HepG2 (cell line): Measurements from ENCODE around the gene PPFIA3. TPM values are rescaled to one million over a fixed set of nuclear protein-coding genes. Genes with fewer than 3 reads are reported as not detected.

ENCODE experiments used
- CENPT ChIP-seq: sonication (generic); formaldehyde crosslinking; IDR thresholded peaks from 2 replicates; pipeline ENCODE4 v1.8.0; 2022; ENCODE audit warnings: low read depth, mild to moderate bottlenecking, moderate library complexity, missing genetic modification reagents
- ETV6 ChIP-seq: sonication (generic); formaldehyde crosslinking; conservative IDR thresholded peaks from 2 replicates; pipeline ENCODE4 v1.4.0; 2020; ENCODE audit warnings: missing genetic modification reagents
- GABPB1 ChIP-seq: IDR thresholded peaks from 2 replicates; pipeline ENCODE4 v1.6.1; 2016; ENCODE audit warnings: mild to moderate bottlenecking, missing genetic modification reagents, moderate library complexity, missing compliant biosample characterization
- HIVEP1 ChIP-seq: sonication (generic); formaldehyde crosslinking; IDR thresholded peaks from 2 replicates; pipeline ENCODE4 v1.4.0; 2020; ENCODE audit warnings: mild to moderate bottlenecking, missing genetic modification reagents
- IKZF4 ChIP-seq: sonication (generic); formaldehyde crosslinking; IDR thresholded peaks from 2 replicates; pipeline ENCODE4 v1.5.1; 2020; ENCODE audit warnings: borderline replicate concordance, mild to moderate bottlenecking, low read depth, missing genetic modification reagents; ENCODE audit errors: not compliant biosample characterization
- KLF9 ChIP-seq: IDR thresholded peaks from 2 replicates; pipeline ENCODE4 v1.6.1; 2016; ENCODE audit warnings: low read depth
- MTA1 ChIP-seq: sonication (generic); formaldehyde crosslinking; IDR thresholded peaks from 2 replicates; pipeline ENCODE4 v1.4.0; 2020; ENCODE audit warnings: missing genetic modification reagents, mild to moderate bottlenecking, borderline replicate concordance
- NFKB2 ChIP-seq: sonication (generic); formaldehyde crosslinking; IDR thresholded peaks from 2 replicates; pipeline ENCODE4 v1.4.0; 2020; ENCODE audit warnings: missing genetic modification reagents, borderline replicate concordance
- PRDM15 ChIP-seq: sonication (generic); formaldehyde crosslinking; IDR thresholded peaks from 2 replicates; pipeline ENCODE4 v1.4.0; 2020; ENCODE audit warnings: missing genetic modification reagents
- RARG ChIP-seq: sonication (generic); formaldehyde crosslinking; IDR thresholded peaks from 2 replicates; pipeline ENCODE4 v1.4.0; 2020; ENCODE audit warnings: low read depth, mild to moderate bottlenecking, missing genetic modification reagents
- TOE1 ChIP-seq: sonication (generic); formaldehyde crosslinking; IDR thresholded peaks from 2 replicates; pipeline ENCODE4 v1.4.0; 2020; ENCODE audit warnings: mild to moderate bottlenecking, missing genetic modification reagents
- XBP1 ChIP-seq: sonication (generic); formaldehyde crosslinking; IDR thresholded peaks from 2 replicates; pipeline ENCODE4 v1.5.0; 2020; ENCODE audit warnings: missing genetic modification reagents
- ZBTB20 ChIP-seq: sonication (generic); formaldehyde crosslinking; IDR thresholded peaks from 2 replicates; pipeline ENCODE4 v1.8.1; 2023; ENCODE audit warnings: missing genetic modification reagents, low read depth, mild to moderate bottlenecking, borderline replicate concordance
- ZBTB38 ChIP-seq: sonication (generic); formaldehyde crosslinking; IDR thresholded peaks from 2 replicates; pipeline ENCODE4 v1.5.1; 2020; ENCODE audit warnings: mild to moderate bottlenecking, missing genetic modification reagents
- ZNF891 ChIP-seq: sonication (generic); formaldehyde crosslinking; IDR thresholded peaks from 2 replicates; pipeline ENCODE4 v1.5.0; 2020; ENCODE audit warnings: mild to moderate bottlenecking, missing genetic modification reagents
- ZSCAN20 ChIP-seq: sonication (generic); formaldehyde crosslinking; IDR thresholded peaks from 2 replicates; pipeline ENCODE4 v1.4.0; 2020; ENCODE audit warnings: missing genetic modification reagents, mild to moderate bottlenecking, borderline replicate concordance
- polyA plus RNA-seq, 8 experiments: library from polyadenylated mRNA; depleted of rRNA in 3 of 8; stranded (reverse) in 7 of 8; unstranded in 1 of 8; fragments of >200 nt; fragmentation: Illumina TruSeq in 4 of 8; extraction: Trizol in 4 of 8; gene quantifications; 2 replicates each; pipeline versions ENCODE4 v1.2.1 to v1.2.3, GENCODE V29; 2011 to 2016; ENCODE audit warnings: low read depth in 4 of 8, missing spikeins in 1 of 8, mixed read lengths in 1 of 8; ENCODE audit not compliant: insufficient read depth in 1 of 8
- total RNA-seq, 5 experiments: library from RNA; depleted of rRNA; stranded (reverse); fragments of >200 nt; fragmentation: Illumina TruSeq; extraction: Trizol; gene quantifications; 2 replicates each; pipeline ENCODE4 v1.2.3, GENCODE V29; 2016; ENCODE audit warnings: low read depth in 1 of 5
- TF ChIP-seq, protein P1 (sequence below): sonication (generic); formaldehyde crosslinking; IDR thresholded peaks from 2 replicates; pipeline ENCODE4 v1.8.1; 2023; ENCODE audit warnings: mild to moderate bottlenecking, missing genetic modification reagents, borderline replicate concordance
- TF ChIP-seq, protein P2 (sequence below): sonication (generic); formaldehyde crosslinking; IDR thresholded peaks from 2 replicates; pipeline ENCODE4; 2020; ENCODE audit warnings: missing genetic modification reagents, mild to moderate bottlenecking, borderline replicate concordance
- TF ChIP-seq, protein P3 (sequence below): sonication (generic); formaldehyde crosslinking; IDR thresholded peaks from 2 replicates; pipeline ENCODE4 v1.5.1; 2020; ENCODE audit warnings: mild to moderate bottlenecking, missing genetic modification reagents

PPFIA3 gene
- total and polyA plus RNA-seq, 2 of the 13 experiments (the other 11 are each of a cell fraction or from before 2014, with no cell fraction given) = 6.7 to 8.6 TPM

DNA sequence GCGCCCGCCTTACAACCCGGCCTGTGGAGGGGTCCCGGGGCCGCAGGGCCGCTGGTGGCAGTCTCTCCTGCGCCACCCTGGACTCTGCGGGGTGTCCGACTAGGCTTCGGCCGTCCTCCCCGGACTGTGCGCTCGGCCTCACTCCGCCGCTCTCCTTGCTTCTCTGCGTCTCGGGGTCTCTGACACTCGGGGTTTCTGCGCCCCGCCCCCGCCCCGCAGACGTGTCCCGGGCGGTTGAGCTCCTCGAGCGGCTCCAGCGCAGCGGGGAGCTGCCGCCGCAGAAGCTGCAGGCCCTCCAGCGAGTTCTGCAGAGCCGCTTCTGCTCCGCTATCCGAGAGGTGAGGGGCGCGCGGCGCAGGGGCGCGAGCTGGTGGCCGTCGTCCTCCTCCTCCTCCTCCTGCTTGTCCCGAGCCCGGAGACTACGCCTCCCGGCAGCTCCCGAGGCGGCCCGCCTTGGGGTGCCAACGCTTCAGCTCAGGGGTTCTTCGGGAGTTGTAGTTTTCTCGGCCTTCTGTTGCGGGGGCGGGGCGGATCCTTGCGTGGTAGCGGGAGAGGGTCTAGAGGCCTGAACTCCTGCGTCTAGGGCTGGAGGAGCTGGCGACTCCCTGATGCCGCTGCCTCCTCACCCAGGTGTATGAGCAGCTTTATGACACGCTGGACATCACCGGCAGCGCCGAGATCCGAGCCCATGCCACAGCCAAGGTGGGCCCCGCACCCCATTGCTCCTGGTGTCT lies 4.5 kb upstream of the PPFIA3 start (continued):
- TF ChIP-seq, protein P1, sequence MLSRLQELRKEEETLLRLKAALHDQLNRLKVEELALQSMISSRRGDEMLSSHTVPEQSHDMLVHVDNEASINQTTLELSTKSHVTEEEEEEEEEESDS = no peak
- no peak for TF ChIP-seq TOE1 (CRISPR knock-in tag)
- TF ChIP-seq XBP1 (CRISPR knock-in tag) = no peak
- no peak for TF ChIP-seq RARG (CRISPR knock-in tag)
- TF ChIP-seq NFKB2 (CRISPR knock-in tag) = no peak
- TF ChIP-seq, protein P2, sequence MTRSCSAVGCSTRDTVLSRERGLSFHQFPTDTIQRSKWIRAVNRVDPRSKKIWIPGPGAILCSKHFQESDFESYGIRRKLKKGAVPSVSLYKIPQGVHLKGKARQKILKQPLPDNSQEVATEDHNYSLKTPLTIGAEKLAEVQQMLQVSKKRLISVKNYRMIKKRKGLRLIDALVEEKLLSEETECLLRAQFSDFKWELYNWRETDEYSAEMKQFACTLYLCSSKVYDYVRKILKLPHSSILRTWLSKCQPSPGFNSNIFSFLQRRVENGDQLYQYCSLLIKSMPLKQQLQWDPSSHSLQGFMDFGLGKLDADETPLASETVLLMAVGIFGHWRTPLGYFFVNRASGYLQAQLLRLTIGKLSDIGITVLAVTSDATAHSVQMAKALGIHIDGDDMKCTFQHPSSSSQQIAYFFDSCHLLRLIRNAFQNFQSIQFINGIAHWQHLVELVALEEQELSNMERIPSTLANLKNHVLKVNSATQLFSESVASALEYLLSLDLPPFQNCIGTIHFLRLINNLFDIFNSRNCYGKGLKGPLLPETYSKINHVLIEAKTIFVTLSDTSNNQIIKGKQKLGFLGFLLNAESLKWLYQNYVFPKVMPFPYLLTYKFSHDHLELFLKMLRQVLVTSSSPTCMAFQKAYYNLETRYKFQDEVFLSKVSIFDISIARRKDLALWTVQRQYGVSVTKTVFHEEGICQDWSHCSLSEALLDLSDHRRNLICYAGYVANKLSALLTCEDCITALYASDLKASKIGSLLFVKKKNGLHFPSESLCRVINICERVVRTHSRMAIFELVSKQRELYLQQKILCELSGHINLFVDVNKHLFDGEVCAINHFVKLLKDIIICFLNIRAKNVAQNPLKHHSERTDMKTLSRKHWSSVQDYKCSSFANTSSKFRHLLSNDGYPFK (CRISPR knock-in tag) = no peak
- TF ChIP-seq ZBTB38 (CRISPR knock-in tag) = no peak
- peak; percentile 69 for TF ChIP-seq GABPB1 (CRISPR knock-in tag)
- 0 out of 2 replicates have a peak, but pooled peaks have one; percentile 32 for TF ChIP-seq HIVEP1
- no peak for TF ChIP-seq ETV6 (CRISPR knock-in tag)
- no peak for TF ChIP-seq PRDM15 (CRISPR knock-in tag)
- peak; percentile 35 for TF ChIP-seq IKZF4 (CRISPR knock-in tag)
- TF ChIP-seq, protein P3, sequence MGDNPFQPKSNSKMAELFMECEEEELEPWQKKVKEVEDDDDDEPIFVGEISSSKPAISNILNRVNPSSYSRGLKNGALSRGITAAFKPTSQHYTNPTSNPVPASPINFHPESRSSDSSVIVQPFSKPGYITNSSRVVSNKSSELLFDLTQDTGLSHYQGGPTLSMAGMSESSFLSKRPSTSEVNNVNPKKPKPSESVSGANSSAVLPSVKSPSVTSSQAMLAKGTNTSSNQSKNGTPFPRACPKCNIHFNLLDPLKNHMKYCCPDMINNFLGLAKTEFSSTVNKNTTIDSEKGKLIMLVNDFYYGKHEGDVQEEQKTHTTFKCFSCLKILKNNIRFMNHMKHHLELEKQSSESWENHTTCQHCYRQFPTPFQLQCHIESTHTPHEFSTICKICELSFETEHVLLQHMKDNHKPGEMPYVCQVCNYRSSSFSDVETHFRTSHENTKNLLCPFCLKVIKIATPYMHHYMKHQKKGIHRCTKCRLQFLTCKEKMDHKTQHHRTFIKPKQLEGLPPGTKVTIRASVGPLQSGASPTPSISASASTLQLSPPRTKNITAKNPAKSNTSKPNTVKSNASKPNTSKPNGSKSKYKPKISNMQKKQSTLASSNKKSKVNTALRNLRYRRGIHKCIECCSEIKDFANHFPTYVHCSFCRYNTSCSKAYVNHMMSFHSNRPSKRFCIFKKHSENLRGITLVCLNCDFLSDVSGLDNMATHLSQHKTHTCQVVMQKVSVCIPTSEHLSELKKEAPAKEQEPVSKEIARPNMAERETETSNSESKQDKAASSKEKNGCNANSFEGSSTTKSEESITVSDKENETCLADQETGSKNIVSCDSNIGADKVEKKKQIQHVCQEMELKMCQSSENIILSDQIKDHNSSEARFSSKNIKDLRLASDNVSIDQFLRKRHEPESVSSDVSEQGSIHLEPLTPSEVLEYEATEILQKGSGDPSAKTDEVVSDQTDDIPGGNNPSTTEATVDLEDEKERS (CRISPR knock-in tag) = peak; percentile 55; the same call in 1 of the 2 replicates
- TF ChIP-seq ZSCAN20 (CRISPR knock-in tag) = peak; percentile 30; the same call in 1 of the 2 replicates
- no peak for TF ChIP-seq CENPT (CRISPR knock-in tag)
- peak; percentile 23; the same call in 1 of the 2 replicates for TF ChIP-seq ZNF891 (CRISPR knock-in tag)
- 0 out of 2 replicates have a peak, but pooled peaks have one; percentile 29 for TF ChIP-seq MTA1 (CRISPR knock-in tag)
- no peak for TF ChIP-seq KLF9 (CRISPR knock-in tag)
- TF ChIP-seq ZBTB20 (CRISPR knock-in tag) = 0 out of 2 replicates have a peak, but pooled peaks have one; percentile 41
